Bronchial epithelial cell (primary cell): Measurements from ENCODE around the gene EPB41L4B. TPM values are rescaled to one million over a fixed set of nuclear protein-coding genes. Genes with fewer than 3 reads are reported as not detected.

Experiments
- DNase-seq: peaks from one replicate; pipeline ENCODE4 v3.0.0-alpha.2; 2010; ENCODE audit warnings: low read depth
- FAIRE-seq: peaks from 2 replicates; lab custom pipeline; 2011; peaks lifted over from hg19 to GRCh38; lab: Jason Lieb, UNC
- H3K27me3 ChIP-seq: 2 replicates; pipeline ENCODE4 v1.5.1; 2011; ENCODE audit warnings: low read length; ENCODE audit not compliant: control insufficient read depth, insufficient read depth
- H3K36me3 ChIP-seq: 2 replicates; pipeline ENCODE4 v1.5.1; 2011; ENCODE audit warnings: low read length; ENCODE audit not compliant: control insufficient read depth, insufficient read depth
- H3K4me3 ChIP-seq: 2 replicates; pipeline ENCODE4 v1.5.1; 2011; ENCODE audit warnings: mild to moderate bottlenecking, low read depth, low read length, control low read depth
- CTCF ChIP-seq: IDR thresholded peaks from 2 replicates; pipeline ENCODE4 v1.5.1; 2011; ENCODE audit warnings: mild to moderate bottlenecking, moderate library complexity, low read length, control low read depth, inconsistent platforms; ENCODE audit not compliant: insufficient read depth, severe bottlenecking
- total RNA-seq: library from RNA; depleted of rRNA; stranded (reverse); fragments of >200 nt; gene quantifications from 2 replicates; pipeline ENCODE4 v1.2.1, GENCODE V29; 2014

EPB41L4B gene
- total RNA-seq, 1 donor from 2014 or later, result 30.3 TPM

- no peaks in the 10 kb centered on the region for H3K27me3 ChIP-seq
- no peak for FAIRE-seq
Measured at GRCh38 chr9:109270971-109271925, 49.6 kb downstream of the EPB41L4B start.

GRCh38 chr9:109270441-109270840, 50.4 kb downstream of the EPB41L4B start:
- FAIRE-seq (no peak), DNase-seq (no peak)
- no peaks in the 10 kb centered on the region for H3K27me3 ChIP-seq
- peaks cover 3% of the 10 kb centered on the region for H3K36me3 ChIP-seq
- no peak for TF ChIP-seq CTCF
- no peak overlapping the region for H3K4me3 ChIP-seq

More at GRCh38 chr9:109270971-109271925, 49.6 kb downstream of the EPB41L4B start:
- no peak for DNase-seq
- no peak overlapping the region for H3K4me3 ChIP-seq
- H3K36me3 ChIP-seq, result peaks cover 3% of the 10 kb centered on the region
- TF ChIP-seq CTCF, result no peak

- TF ChIP-seq CTCF, result no peak
- no peak for DNase-seq
- H3K27me3 ChIP-seq, result no peaks in the 10 kb centered on the region
- H3K4me3 ChIP-seq, result no peak overlapping the region
- no peak for FAIRE-seq
- peaks cover 3% of the 10 kb centered on the region for H3K36me3 ChIP-seq
Measured at GRCh38 chr9:109269839-109270238, 51.0 kb downstream of the EPB41L4B start.

GRCh38 chr9:109269081-109269480, 51.8 kb downstream of the EPB41L4B start:
- no peak for TF ChIP-seq CTCF
- Histone ChIP-seq H3K36me3 (peaks cover 3% of the 10 kb centered on the region), H3K27me3 (no peaks in the 10 kb centered on the region), H3K4me3 (no peak overlapping the region)
- DNase-seq, result no peak
- FAIRE-seq, result peak; percentile 18

- Histone ChIP-seq H3K4me3 (no peak overlapping the region), H3K27me3 (no peaks in the 10 kb centered on the region), H3K36me3 (peaks cover 3% of the 10 kb centered on the region)
- DNase-seq (no peak), FAIRE-seq (no peak)
- no peak for TF ChIP-seq CTCF
Measured at GRCh38 chr9:109267555-109267954, 53.3 kb downstream of the EPB41L4B start.
